Suprapubic skin (tissue), 4 donors: ENCODE data around the gene C18orf63. TPM values are rescaled to one million over a fixed set of nuclear protein-coding genes. Genes with fewer than 3 reads are reported as not detected.

ENCODE experiments used
- DNase-seq, 2 donors: peaks; one replicate each; pipeline ENCODE4 v3.0.0-alpha.2; 2019; ENCODE audit warnings: low spot score in 2 of 2
- H3K27ac ChIP-seq: fragments of 200-600 bp; sonication (generic); one replicate; pipeline ENCODE4 v1.5.1; 2019
- H3K27me3 ChIP-seq: fragments of 200-600 bp; sonication (generic); one replicate; pipeline ENCODE4 v1.5.1; 2019
- H3K36me3 ChIP-seq: fragments of 200-600 bp; sonication (generic); one replicate; pipeline ENCODE4 v1.5.1; 2019
- H3K4me1 ChIP-seq: fragments of 200-600 bp; sonication (generic); one replicate; pipeline ENCODE4 v1.5.1; 2019
- H3K4me3 ChIP-seq: fragments of 200-600 bp; sonication (generic); one replicate; pipeline ENCODE4 v1.5.1; 2019; ENCODE audit warnings: mild to moderate bottlenecking
- H3K9me3 ChIP-seq: fragments of 200-600 bp; sonication (generic); one replicate; pipeline ENCODE4 v1.5.1; 2019
- CTCF ChIP-seq, 2 donors: fragments of 200-600 bp in 1 of 2; fragments of 450-650 bp in 1 of 2; sonication (generic) in 1 of 2; IDR thresholded peaks; one replicate each; pipeline ENCODE4 v1.5.1; 2016 to 2019; ENCODE audit warnings: antibody characterized with exemption in 2 of 2, mild to moderate bottlenecking in 1 of 2, moderate library complexity in 1 of 2
- EP300 ChIP-seq: sonication (generic); formaldehyde crosslinking; IDR thresholded peaks from one replicate; pipeline ENCODE4 v1.6.1; 2017; ENCODE audit warnings: antibody characterized with exemption
- POLR2A ChIP-seq, 2 donors: fragments of 450-650 bp; IDR thresholded peaks; one replicate each; pipeline ENCODE4 v1.6.1; 2017; ENCODE audit warnings: antibody characterized with exemption in 2 of 2, mild to moderate bottlenecking in 2 of 2, moderate library complexity in 2 of 2
- POLR2AphosphoS5 ChIP-seq, 3 donors: sonication (generic); formaldehyde crosslinking; IDR thresholded peaks; one replicate each; pipeline ENCODE4 v1.6.1; 2017; ENCODE audit warnings: antibody characterized with exemption in 3 of 3
- WGBS: methylation state at CpG from one replicate; pipeline ENCODE4 v1.1.5; 2018; 5-methylcytosine and 5-hydroxymethylcytosine counted together
- total RNA-seq, 4 donors: library from RNA; depleted of rRNA; stranded (reverse); fragments of >200 nt; gene quantifications; one replicate each; pipeline ENCODE4 v1.1.0, GENCODE V29; 2016

Gene C18orf63
- total RNA-seq, 4 donors from 2014 or later = not detected

- 85% methylated on average over 8 of the region's 10 CpGs for WGBS
- Histone ChIP-seq H3K27ac (no peak overlapping the region), H3K9me3 (no peaks in the 10 kb centered on the region), H3K36me3 (no peaks in the 10 kb centered on the region), H3K4me3 (no peak overlapping the region), H3K4me1 (peaks cover 9% of the 10 kb centered on the region), H3K27me3 (no peaks in the 10 kb centered on the region)
- no peak for DNase-seq
- TF ChIP-seq CTCF (IDR thresholded peaks at IDR 0.05) = no peak
- no peak for TF ChIP-seq POLR2A (IDR thresholded peaks at IDR 0.05)
- no peak for TF ChIP-seq POLR2AphosphoS5 (IDR thresholded peaks at IDR 0.05)
- TF ChIP-seq EP300 = no peak
Measured at GRCh38 chr18:74382481-74383017, 66.9 kb downstream of the C18orf63 start.

GRCh38 chr18:74387383-74387782, 71.7 kb downstream of the C18orf63 start:
- TF ChIP-seq CTCF (IDR thresholded peaks at IDR 0.05) = no peak
- no peak for TF ChIP-seq POLR2AphosphoS5 (IDR thresholded peaks at IDR 0.05)
- TF ChIP-seq EP300 = no peak
- no peak for TF ChIP-seq POLR2A (IDR thresholded peaks at IDR 0.05)
- WGBS = 43% methylated on average over 6 of the region's 6 CpGs
- no peak for DNase-seq

GRCh38 chr18:74388227-74388626, 72.6 kb downstream of the C18orf63 start:
- DNase-seq = no peak
- H3K27me3 ChIP-seq = no peaks in the 10 kb centered on the region
- H3K4me1 ChIP-seq = peaks cover 16% of the 10 kb centered on the region
- H3K9me3 ChIP-seq = no peaks in the 10 kb centered on the region
- H3K27ac ChIP-seq = peak overlapping the region; percentile 15
- no peak for TF ChIP-seq EP300
- no peak for TF ChIP-seq POLR2A (IDR thresholded peaks at IDR 0.05)
- no peak for TF ChIP-seq POLR2AphosphoS5 (IDR thresholded peaks at IDR 0.05)
- TF ChIP-seq CTCF (IDR thresholded peaks at IDR 0.05) = no peak
- WGBS = 40% methylated on average over 1 of the region's 1 CpG
- no peaks in the 10 kb centered on the region for H3K36me3 ChIP-seq
- no peak overlapping the region for H3K4me3 ChIP-seq

More at GRCh38 chr18:74387383-74387782, 71.7 kb downstream of the C18orf63 start:
- Histone ChIP-seq H3K27me3 (no peaks in the 10 kb centered on the region), H3K4me1 (peaks cover 16% of the 10 kb centered on the region), H3K27ac (peak overlapping the region; percentile 15), H3K36me3 (no peaks in the 10 kb centered on the region), H3K9me3 (no peaks in the 10 kb centered on the region), H3K4me3 (no peak overlapping the region)

GRCh38 chr18:74389171-74389927, 73.7 kb downstream of the C18orf63 start:
- peaks cover 16% of the 10 kb centered on the region for H3K4me1 ChIP-seq
- no peak overlapping the region for H3K27ac ChIP-seq
- no peak for TF ChIP-seq EP300
- DNase-seq = no peak
- 62% methylated on average over 6 of the region's 6 CpGs for WGBS
- H3K27me3 ChIP-seq = no peaks in the 10 kb centered on the region
- no peak overlapping the region for H3K4me3 ChIP-seq
- H3K9me3 ChIP-seq = no peaks in the 10 kb centered on the region
- no peaks in the 10 kb centered on the region for H3K36me3 ChIP-seq

- no peak overlapping the region for H3K4me3 ChIP-seq
- H3K4me1 ChIP-seq = peaks cover 16% of the 10 kb centered on the region
- TF ChIP-seq CTCF (IDR thresholded peaks at IDR 0.05) (no peak), POLR2A (IDR thresholded peaks at IDR 0.05) (no peak), POLR2AphosphoS5 (IDR thresholded peaks at IDR 0.05) (no peak), EP300 (no peak)
- WGBS = 97% methylated on average over 16 of the region's 20 CpGs
- DNase-seq = no peak
- no peak overlapping the region for H3K27ac ChIP-seq
- H3K27me3 ChIP-seq = no peaks in the 10 kb centered on the region
- no peaks in the 10 kb centered on the region for H3K9me3 ChIP-seq
- no peaks in the 10 kb centered on the region for H3K36me3 ChIP-seq
Measured at GRCh38 chr18:74389991-74390390, 74.4 kb downstream of the C18orf63 start.
